WTC11 (cell line): ENCODE results near the gene BDKRB2.

Experiments used
- ATF2 ChIP-seq: sonication (generic); formaldehyde crosslinking; IDR thresholded peaks from 2 replicates; pipeline ENCODE4 v1.8.1; 2022; ENCODE audit warnings: low read depth, missing genetic modification reagents, borderline replicate concordance
- FOXK1 ChIP-seq: sonication (generic); formaldehyde crosslinking; IDR thresholded peaks from 2 replicates; pipeline ENCODE4 v1.8.0; 2022; ENCODE audit warnings: mild to moderate bottlenecking, moderate library complexity, missing genetic modification reagents
- TF ChIP-seq, protein P1 (sequence below): fragments of 200-600 bp; IDR thresholded peaks from 2 replicates; pipeline ENCODE4 v1.8.0; 2022; ENCODE audit warnings: antibody characterized with exemption
- TF ChIP-seq, protein P2 (sequence below): sonication (generic); formaldehyde crosslinking; IDR thresholded peaks from 2 replicates; pipeline ENCODE4 v1.8.1; 2023; ENCODE audit warnings: mild to moderate bottlenecking, moderate library complexity, missing genetic modification reagents
- TF ChIP-seq, protein P3 (sequence below): sonication (generic); formaldehyde crosslinking; IDR thresholded peaks from 2 replicates; pipeline ENCODE4 v1.8.1; 2023; ENCODE audit warnings: mild to moderate bottlenecking, missing genetic modification reagents, borderline replicate concordance
- TF ChIP-seq, protein P4 (sequence below): sonication (generic); formaldehyde crosslinking; IDR thresholded peaks from 2 replicates; pipeline ENCODE4 v1.8.1; 2023; ENCODE audit warnings: mild to moderate bottlenecking, missing genetic modification reagents, moderate library complexity
- TF ChIP-seq, protein P5 (sequence below): sonication (generic); formaldehyde crosslinking; IDR thresholded peaks from 2 replicates; pipeline ENCODE4 v1.8.1; 2022; ENCODE audit warnings: low read depth, mild to moderate bottlenecking, moderate library complexity, missing genetic modification reagents, borderline replicate concordance

DNA sequence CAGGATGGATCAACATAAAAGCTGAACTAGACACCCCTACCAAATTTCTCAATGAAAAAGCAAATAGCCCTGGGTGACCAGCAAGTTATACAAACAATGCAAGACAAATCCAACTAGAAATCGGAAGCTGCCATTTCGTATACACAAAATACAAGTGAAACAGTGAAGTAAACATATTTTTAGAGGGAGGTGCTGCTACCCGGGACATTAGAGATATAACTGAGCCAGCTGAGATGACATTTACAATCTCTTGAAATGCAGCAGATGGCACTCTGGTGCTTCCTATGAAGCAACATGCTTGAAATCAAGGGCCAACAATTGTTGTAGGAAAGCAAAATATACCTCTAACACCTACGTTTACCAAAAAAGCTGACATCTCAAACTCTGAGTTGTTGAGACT, 76.8 kb downstream of the BDKRB2 start:
- TF ChIP-seq, protein P1, sequence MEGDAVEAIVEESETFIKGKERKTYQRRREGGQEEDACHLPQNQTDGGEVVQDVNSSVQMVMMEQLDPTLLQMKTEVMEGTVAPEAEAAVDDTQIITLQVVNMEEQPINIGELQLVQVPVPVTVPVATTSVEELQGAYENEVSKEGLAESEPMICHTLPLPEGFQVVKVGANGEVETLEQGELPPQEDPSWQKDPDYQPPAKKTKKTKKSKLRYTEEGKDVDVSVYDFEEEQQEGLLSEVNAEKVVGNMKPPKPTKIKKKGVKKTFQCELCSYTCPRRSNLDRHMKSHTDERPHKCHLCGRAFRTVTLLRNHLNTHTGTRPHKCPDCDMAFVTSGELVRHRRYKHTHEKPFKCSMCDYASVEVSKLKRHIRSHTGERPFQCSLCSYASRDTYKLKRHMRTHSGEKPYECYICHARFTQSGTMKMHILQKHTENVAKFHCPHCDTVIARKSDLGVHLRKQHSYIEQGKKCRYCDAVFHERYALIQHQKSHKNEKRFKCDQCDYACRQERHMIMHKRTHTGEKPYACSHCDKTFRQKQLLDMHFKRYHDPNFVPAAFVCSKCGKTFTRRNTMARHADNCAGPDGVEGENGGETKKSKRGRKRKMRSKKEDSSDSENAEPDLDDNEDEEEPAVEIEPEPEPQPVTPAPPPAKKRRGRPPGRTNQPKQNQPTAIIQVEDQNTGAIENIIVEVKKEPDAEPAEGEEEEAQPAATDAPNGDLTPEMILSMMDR, result no peak
- TF ChIP-seq, protein P2, sequence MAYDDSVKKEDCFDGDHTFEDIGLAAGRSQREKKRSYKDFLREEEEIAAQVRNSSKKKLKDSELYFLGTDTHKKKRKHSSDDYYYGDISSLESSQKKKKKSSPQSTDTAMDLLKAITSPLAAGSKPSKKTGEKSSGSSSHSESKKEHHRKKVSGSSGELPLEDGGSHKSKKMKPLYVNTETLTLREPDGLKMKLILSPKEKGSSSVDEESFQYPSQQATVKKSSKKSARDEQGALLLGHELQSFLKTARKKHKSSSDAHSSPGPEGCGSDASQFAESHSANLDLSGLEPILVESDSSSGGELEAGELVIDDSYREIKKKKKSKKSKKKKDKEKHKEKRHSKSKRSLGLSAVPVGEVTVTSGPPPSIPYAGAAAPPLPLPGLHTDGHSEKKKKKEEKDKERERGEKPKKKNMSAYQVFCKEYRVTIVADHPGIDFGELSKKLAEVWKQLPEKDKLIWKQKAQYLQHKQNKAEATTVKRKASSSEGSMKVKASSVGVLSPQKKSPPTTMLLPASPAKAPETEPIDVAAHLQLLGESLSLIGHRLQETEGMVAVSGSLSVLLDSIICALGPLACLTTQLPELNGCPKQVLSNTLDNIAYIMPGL (CRISPR knock-in tag), result no peak
- no peak for TF ChIP-seq ATF2 (CRISPR knock-in tag)
- no peak for TF ChIP-seq FOXK1 (CRISPR knock-in tag)
- TF ChIP-seq, protein P3, sequence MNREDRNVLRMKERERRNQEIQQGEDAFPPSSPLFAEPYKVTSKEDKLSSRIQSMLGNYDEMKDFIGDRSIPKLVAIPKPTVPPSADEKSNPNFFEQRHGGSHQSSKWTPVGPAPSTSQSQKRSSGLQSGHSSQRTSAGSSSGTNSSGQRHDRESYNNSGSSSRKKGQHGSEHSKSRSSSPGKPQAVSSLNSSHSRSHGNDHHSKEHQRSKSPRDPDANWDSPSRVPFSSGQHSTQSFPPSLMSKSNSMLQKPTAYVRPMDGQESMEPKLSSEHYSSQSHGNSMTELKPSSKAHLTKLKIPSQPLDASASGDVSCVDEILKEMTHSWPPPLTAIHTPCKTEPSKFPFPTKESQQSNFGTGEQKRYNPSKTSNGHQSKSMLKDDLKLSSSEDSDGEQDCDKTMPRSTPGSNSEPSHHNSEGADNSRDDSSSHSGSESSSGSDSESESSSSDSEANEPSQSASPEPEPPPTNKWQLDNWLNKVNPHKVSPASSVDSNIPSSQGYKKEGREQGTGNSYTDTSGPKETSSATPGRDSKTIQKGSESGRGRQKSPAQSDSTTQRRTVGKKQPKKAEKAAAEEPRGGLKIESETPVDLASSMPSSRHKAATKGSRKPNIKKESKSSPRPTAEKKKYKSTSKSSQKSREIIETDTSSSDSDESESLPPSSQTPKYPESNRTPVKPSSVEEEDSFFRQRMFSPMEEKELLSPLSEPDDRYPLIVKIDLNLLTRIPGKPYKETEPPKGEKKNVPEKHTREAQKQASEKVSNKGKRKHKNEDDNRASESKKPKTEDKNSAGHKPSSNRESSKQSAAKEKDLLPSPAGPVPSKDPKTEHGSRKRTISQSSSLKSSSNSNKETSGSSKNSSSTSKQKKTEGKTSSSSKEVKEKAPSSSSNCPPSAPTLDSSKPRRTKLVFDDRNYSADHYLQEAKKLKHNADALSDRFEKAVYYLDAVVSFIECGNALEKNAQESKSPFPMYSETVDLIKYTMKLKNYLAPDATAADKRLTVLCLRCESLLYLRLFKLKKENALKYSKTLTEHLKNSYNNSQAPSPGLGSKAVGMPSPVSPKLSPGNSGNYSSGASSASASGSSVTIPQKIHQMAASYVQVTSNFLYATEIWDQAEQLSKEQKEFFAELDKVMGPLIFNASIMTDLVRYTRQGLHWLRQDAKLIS, result no peak
- TF ChIP-seq, protein P4, sequence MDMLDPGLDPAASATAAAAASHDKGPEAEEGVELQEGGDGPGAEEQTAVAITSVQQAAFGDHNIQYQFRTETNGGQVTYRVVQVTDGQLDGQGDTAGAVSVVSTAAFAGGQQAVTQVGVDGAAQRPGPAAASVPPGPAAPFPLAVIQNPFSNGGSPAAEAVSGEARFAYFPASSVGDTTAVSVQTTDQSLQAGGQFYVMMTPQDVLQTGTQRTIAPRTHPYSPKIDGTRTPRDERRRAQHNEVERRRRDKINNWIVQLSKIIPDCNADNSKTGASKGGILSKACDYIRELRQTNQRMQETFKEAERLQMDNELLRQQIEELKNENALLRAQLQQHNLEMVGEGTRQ (CRISPR knock-in tag), result no peak
- TF ChIP-seq, protein P5, sequence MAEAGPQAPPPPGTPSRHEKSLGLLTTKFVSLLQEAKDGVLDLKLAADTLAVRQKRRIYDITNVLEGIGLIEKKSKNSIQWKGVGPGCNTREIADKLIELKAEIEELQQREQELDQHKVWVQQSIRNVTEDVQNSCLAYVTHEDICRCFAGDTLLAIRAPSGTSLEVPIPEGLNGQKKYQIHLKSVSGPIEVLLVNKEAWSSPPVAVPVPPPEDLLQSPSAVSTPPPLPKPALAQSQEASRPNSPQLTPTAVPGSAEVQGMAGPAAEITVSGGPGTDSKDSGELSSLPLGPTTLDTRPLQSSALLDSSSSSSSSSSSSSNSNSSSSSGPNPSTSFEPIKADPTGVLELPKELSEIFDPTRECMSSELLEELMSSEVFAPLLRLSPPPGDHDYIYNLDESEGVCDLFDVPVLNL (CRISPR knock-in tag), result no peak
